ENCODE data around the gene PGLYRP1.

Gene PGLYRP1

DNA sequence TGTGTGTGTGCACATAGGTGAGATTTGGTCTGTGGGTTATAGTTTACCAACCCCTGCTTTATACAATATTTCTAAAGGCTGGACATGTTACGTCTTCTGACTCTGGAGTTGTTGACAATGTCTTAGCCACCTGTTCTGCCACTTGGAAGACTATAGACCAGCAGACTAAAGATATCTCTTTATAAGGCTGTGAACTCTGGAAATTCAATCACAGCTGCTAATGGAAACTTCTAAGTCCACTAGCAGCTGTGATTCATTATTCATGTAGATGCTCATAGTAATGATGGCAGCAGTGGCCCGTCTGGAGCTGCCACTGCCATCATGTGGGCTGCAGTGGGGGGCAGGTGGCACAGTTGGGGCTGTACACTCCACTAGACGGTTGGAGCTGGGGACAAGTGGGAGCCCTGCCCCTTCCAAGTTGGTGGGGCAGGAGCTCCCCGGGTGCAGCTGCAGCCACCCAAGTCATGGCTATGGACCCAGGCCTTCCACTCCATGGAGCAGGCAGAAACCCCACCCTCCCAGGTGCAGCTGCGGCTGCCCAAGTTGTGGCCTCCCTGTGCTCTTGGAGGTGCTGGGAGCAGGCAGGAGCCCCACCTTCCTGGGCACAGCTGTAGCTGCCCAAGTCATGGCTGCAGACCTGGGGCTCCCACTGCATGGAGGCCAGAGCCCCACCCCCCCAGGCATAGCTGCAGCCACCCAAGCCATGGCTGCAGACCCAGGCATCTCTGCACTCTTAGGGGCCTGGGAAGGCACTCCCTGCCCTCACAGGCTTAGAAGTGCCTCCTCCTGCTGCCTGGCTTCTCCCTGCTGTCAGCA lies 9.1 kb upstream of the PGLYRP1 start:
- no peak for DNase-seq

DNA sequence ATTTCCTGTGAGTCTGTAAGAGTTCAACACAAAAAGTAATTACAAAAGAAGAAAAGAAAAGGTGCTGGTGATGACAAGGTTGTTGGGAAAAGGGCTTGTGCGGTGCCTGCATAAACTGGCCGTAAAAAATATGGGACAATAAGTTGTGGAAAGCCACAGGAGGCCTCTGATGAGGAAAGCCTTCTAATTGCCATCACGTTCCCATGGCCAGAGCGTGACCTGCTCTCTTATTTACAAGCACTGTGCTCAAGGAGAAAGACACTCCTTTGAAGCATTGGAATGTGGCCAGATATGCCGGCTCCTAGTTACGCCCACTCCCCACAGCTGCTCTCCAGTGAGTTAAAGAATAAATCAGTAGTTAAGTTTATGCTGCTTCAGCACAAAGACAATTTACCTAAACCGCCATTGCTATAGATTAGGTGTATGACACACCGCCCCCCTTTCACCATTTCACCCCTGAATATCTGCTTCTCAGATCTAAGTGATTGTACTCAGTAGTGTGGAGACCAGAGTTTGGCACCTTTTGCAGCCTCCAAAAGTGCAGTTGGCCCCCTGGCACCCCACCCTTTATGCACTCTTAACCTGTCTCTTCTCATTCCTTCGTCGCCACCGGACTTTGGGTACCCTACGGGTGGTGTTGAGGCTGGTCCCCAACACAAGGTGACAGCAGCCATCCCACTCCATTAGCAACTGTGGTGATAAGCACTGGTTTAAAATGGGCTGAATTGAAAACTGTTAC lies 8.1 kb upstream of the PGLYRP1 start:
- no peak for DNase-seq

DNA sequence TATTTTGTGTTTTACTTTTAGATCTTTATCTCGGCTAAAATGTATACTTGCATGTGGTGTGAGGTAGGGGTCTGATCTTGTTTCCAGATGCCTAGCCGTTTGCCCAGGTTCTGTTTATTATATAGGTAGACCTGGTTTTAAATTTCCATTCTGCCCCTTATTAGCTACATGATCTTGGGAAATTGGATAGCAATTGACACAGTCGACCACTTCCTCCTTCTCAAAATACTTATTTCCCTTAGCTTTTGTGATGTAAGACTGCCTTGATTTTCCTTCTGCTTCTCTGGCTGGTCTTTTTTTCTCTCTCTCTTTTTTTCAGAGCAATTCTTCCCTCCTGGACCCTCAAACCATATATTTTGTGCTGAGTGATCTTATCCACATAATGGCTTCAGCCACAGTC lies 3.0 kb upstream of the PGLYRP1 start:
- DNase-seq: no peak

DNA sequence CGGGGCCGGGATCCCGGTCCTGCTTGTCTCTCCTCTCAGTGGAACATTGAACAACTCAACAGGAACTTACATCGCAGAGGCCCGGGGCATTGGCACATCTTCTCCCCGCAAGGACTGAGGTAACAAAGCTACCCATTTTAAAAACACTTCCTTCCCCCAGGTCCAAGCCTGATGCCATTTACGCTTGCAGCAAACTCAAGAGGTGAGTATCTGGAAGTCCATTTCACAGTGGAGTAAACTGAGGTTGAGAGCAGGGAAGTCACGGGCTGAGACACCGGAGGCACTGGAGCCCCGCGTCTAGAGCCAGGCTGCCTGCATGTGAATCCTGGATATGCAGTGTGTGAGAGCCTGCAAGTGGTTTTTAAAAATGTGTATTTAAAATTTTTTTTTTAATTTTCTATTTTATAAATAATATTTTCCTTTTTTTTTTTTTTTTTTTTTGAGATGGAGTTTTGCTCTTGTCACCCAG lies 492 bp upstream of the PGLYRP1 start:
- no peak for DNase-seq

DNA sequence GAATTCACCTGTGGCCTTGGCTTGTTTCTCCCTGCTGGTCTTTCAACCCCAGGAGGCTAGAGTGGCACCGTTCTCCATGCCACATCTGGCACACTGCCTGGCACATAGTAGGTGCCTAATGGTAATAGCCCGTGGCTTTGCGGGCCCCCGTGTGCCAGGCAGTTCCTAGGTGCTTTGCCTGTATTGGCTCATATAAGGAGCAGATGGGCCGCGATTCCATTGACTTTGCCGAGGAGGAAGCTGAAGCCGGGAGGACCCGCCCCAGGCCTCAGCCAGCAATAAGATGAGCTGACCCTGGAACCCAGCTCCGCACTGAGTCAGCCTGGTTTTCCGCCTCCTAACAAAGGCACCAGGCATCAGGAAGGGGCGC lies 807 bp downstream of the PGLYRP1 start:
- no peak for DNase-seq

DNA sequence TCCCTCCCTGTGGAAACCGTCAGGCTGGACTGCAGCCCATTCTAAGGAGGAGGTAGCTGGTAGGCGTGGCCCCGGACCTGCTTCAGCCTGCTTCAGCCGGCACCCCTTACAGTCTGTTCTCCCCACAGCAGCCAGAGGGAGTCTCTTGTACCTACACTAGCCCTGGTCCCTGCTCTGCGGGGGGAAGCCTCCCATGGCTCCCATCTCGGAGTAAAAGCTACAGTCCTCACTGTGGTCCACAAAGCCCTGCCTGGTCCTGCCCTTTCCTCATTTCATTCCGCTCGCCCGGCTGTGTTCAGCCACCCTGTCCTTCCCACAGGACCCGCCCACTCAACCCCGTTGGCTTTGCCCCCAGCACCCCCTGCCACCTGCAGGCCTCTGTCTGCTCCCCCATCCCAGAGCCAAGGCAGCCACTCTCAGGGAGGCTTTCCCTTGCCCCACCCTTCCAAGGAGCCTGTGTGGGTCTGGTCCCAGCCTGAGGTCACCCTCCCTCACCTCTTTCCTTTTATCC lies 1.3 kb downstream of the PGLYRP1 start:
- no peak for DNase-seq

DNA sequence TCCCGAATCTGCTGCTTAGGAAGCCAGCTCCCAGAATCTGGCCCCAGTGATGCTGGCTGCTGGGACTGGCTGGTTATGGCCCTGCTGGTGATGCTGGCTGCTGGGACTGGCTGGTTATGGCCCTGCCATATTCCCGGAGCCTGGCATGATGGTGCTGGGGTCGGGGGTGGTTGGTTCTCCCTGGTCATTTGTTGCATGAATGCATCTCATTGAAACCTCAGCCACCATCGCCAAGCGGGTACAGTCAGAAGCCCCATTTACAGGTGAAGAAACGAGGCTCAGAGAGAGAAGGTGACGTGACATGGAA lies 2.1 kb downstream of the PGLYRP1 start:
- DNase-seq: no peak

DNA sequence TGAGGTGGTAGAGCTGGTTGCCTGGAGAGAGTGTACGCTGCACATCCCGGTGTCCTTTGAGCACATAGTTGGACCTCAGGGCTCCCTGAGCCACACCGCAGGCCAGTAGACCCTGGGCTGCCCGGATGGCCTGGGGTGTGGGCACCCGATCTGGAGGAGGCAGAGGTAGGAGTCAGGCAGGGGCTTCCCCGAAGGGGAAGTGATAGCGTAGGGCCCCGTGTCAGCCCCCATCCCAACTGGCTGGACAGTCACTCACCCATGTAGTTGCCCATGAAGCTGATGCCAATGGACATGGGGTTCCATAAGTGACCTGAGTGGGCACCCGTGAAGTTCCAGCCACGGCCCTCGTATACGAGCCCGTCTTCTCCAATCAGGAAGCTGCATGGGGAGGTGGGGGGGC lies 3.6 kb downstream of the PGLYRP1 start:
- DNase-seq: no peak

DNA sequence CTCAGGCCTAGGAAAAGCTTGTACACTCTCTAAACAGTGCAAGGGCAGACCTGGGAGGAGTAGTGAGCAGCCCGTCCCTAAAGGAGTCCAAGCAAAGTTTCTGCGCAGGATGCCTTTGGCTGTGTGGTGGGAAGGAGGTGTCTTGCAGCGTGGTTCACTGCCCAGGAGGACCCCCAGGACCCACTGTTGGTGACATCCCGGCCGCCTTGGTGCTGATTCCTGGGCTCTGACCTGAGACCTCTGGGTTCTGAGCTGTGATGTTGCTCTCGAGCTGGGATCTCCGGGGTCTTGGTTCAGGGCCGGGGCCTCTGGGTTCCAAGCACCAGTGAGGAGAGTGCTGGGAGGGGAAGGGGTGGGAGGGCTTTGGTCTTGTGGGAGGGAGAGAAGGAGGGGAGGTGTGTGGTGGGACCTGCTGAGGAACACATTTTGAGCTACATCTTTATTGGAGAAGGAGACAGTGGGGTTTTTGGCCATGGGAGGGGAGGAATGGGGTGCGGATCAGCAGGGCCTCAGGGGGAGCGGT lies 4.1 kb downstream of the PGLYRP1 start:
- DNase-seq: no peak

DNA sequence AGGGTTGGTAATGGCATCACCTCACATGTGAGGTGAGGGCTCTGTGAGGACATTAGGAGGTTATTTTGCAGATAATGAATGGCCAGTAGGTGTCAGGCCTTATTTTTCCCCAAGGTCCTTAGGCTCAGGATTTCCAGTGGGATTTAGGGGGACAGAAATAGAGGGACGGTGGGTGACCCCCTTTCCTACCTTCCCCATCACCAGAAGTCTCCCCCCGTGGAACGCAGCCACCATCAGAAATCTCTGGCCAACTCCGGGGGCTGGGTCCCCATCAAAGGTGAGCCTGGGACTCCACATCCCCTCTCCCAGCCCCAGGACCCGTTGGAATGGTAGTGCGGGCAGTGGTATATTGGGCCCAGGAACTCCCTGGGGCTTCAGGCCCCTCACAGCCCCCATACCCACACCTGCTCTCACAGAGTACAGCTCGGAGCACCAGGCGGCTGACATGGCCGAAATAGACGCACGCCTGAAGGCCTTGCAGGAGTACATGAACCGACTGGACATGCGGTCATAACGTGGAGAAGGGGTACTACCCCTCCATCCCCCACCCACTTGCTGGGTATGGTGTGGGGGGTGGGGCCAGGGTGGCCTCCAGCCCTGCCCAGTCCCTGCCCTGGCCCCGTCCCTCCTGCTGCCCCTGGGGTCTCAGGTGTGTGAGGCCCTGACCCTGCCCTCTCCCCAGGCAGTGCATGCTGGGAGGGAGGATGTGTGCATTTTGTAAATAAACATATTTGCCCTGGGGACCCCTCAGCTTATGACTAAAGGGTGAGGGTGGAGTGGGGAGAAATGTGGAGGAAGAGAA lies 4.8 kb downstream of the PGLYRP1 start:
- no peak for DNase-seq

DNA sequence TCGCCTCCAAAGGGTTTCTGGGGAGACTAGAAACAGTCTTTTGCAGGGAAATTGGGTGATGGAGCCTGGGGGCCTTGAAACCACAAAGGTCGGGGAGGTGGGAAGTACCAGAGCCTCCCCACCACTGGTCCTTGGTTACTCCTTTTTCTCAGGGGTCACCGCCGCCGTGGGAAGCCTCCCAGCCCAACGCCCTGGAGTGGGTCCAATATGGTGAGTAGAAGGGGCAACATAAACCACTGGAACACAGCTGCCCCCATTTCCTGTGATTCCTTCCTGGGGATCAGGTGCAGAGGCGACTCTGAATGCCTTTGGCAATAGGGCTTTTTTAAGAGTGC lies 5.8 kb downstream of the PGLYRP1 start:
- no peak for DNase-seq

DNA sequence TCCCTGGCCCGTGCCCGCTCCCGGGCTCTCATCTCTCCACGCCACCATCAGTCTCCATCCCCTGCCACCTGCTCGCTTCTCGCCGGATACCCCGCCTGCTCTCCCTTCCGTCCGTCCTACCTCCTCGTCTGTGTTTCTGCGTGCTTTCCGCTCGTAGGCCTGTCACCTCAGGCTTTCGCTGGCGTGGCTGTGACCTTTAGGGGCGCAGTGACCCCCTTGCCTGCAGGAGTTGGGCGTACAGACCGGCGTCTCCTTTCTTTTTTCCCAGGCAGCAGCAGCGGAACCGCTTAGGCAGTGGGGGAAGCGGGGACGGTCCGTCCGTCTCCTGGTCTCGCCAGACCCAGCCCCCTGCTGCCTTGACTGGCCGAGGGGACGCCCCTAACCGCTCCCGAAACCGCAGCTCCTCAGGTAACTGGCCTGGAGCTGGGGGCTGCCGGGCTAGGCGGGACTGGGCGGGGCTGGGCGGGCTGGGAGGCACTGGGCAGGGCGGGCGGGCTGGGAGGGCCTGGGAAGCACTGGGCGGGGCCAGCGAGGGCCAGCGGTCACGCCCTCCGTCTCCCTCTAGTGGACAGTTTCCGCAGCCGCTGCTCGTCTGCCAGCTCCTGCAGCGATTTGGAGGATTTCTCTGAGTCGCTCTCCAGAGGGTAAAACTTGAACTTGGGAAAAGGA lies 6.3 kb downstream of the PGLYRP1 start:
- peak; percentile 90 for DNase-seq

DNA sequence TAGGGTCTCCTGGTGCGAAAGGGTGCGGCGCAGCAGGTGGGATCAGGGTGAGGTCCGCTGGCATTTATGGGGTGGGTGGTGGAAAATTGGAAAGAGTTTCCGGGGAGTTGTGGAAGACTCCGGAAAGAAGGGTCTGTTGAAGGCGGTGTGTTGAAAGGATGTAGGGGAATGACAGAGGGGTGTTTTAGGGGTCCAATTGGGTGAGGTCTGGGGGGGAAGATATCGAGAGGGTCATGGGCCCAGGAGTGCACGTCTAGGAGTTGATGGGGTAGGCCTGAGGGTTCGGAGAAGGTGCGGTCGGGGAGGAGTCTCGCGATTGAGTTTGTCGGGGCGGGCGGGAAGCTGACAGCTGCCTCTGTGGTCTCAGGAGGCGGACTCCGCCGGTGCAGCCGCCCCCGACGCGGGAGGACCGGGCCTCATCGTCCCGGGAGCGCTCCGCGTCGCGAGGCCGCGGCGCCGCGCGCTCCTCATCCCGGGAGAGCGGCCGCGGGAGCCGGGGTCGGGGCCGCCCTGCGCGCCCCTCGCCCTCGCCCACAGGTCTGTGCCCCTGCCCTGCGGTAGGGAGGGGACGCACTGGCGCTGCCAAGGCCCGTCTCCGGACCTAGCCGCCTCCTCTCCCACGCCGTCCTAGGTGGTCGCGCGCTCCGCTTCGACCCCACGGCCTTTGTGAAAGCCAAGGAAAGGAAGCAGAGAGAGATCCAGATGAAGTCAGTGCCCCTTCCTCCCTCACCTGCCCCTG lies 7.0 kb downstream of the PGLYRP1 start:
- DNase-seq: peak; percentile 79

DNA sequence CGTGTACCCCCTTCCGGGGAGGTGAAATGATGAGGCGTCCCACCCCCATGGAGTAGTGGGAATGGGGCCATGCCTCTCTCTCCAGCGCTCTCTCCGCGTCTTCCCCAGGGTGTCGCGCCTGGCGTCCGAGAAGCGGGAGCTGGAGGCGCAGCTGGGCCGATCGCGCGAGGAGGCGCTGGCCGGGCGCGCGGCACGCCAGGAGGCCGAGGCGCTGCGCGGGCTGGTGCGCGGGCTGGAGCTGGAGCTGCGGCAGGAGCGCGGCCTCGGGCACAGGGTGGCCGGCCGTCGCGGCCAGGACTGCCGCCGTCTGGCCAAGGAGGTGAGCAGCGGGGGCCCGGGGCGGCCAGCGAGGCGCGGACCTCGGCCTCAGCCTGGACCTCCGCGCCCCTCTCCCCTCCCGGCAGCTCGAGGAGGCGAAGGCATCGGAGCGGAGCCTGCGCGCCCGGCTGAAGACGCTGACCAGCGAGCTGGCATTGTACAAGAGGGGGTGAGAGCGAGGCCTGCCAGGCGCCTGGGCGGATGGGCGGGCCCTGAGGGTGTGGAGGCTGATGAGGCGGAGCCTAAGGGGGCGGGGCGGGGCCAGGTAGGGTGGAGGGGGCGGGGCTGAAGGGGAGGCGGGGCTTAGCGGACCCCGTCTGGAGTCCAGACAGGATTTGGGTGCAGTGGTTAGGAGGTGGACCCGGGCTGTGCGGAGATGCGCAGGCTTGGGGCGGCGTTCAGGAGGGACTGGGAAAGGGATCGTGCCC lies 7.7 kb downstream of the PGLYRP1 start:
- peak; percentile 95 for DNase-seq

DNA sequence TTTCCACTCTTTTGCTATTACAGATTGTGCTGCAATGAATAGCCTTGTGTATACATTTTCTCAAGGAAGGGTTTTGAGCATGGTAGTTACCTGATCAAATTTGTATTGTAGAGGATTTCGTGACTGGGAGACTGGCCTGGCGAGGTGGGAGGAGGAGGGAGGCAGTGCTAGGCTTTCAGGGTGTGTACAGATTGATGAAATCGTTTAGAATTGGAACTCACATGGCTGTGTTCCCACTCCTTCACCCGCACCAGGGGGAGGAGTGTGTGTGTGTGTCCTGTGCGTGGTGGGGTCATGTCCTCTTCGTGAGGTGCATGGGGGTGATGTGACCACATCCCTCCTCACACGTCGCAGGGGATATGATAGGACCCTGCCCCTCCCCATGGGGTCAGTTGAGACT lies 8.3 kb downstream of the PGLYRP1 start:
- peak; percentile 46 for DNase-seq

DNA sequence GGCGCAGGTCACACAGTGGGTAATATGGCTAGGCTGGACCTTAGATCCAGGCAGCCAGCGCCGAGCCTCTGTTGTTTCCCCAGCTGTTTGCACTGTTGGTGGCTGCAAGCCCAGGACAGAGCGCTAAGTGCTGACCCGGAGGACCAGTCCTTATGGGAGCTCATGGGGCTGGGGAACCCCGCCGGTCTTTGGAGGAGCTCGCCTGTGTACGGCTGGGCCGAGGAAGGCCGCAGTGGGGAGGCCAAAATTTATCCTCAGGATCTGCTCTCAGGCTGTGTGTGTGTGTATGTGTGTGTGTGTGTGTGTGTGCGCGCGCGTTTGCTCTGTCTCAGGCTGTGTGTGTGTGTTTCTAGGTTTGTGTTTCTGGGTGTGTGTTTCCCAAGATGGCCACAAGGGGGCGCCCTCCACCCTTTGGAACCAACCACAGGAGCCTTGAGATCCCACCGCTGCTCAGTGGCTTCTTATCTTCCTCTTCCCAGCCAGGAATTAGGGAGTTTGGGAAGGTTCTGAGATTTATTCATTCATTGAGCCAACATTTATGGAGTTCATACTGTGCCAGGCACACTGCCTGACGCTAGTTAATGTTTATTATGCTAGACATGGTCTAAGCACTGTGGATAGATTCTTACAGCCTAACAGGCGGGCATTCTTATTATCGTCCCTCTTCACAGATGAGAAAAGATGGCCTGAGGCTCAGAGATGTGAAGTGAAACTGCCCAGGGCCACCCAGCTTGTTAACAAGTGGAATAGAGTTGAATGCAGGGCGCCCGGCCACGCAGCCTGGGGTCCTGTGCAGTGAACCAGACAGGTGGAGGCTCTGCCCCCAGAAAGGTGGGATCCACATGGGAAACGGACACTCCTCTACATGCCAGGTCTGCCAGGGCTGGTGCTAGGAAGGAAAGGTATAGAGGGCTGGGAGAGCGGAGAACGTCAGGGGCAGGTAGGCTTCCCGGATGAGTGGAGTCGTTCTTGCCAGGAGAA lies 13.0 kb downstream of the PGLYRP1 start:
- DNase-seq: peak; percentile 80

DNA sequence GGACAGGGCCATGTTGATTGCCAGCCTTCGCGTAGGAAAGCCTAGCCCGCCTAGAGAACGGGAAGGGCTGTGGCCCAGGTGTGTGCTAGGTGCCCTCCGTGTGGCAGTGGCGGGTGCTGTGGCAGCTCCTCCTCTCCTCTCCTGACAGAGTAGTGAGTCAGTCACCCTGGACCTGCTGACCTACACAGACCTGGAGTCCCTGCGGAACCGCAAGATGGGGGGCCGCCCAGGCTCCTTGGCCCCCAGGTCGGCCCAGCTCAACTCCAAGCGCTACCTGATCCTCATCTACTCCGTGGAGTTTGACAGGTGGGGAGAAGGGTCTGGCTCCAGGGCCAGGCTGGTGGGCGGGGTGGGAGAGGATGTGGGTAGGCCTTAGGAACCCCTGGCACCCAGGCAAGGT lies 16.4 kb downstream of the PGLYRP1 start:
- no peak for DNase-seq

DNA sequence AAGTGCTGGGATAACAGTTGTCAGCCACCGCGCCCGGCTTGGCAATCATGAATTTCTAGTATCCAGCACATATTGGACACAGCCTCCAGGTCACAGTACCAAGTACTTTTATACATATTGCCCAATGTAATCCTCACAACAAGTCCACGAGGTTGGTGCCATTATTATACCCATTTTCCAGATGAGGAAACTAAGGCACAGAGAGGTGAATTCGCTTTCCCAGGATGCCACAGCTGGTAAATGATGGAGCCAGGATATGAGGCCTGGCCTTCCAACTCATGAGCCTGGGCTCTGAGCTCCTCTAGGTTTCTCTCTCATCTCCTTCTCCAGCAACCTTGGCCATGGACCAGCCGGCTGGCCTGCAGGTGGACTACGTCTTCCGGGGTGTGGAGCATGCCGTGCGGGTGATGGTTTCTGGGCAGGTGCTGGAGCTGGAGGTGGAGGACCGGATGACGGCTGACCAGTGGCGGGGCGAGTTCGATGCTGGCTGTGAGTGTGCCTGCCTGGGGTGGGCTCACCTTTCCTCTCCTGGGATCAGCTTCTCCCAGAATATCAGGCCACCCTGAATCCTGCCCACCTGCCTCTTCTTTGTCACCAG lies 20.1 kb downstream of the PGLYRP1 start:
- no peak for DNase-seq

DNA sequence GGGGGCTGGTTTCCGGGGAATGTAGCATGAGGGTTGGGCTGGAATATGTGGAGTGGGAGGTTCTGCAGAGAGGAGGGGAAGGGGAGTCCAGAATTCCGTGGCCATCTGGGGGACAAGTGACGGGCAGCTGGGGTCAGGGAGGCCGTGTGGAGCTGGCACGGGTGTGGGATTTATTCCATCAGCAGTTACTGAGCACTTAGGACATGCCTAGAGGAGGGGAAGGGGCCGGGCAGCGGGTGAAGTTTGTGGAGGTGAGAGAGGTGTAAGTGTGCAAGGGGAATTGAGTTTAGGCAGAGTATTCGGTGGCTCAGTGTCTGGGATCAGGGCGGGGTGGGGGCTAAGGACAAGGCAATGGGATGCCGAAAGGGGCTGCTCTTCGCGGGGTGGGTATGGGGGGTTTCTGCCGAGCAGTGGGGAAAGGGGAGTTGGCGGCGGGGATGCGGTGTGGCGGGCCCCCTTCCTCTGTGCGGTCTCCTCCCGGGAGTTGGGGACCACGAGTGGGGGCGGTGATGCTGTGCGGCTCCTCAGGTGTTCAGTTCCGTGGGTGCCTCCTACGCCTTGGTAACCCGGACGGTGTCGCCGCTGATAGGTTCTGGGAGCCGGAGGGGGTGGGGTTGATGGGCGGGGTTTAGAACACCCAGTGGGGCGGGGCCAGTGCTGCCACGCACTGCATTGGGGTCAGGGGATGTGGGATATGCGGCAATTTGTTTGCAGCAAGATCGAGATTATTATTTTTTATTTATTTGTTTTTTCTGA lies 22.2 kb downstream of the PGLYRP1 start:
- DNase-seq: no peak

Data from DMS53 (cell line).